Effector memory CD8-positive, alpha-beta T cell (primary cell): ENCODE measurements around the gene GPR137C.

Experiments
- ATAC-seq: fragments of 150-1000 bp; cut with Tn5 transposase; replicated peaks from 2 replicates; pipeline ENCODE4 v1.10.0; 2021; ENCODE audit warnings: mild to moderate bottlenecking, moderate library complexity
- DNase-seq, 3 experiments: peaks; one replicate each; pipeline ENCODE4 v3.0.0; 2021
- H3K27ac Mint-ChIP-seq, 2 donors: one replicate each; pipeline ENCODE4 v1.8.0; 2022; ENCODE audit warnings: mild to moderate bottlenecking in 2 of 2, mixed read lengths in 2 of 2, moderate library complexity in 2 of 2
- H3K27me3 Mint-ChIP-seq, 2 donors: one replicate each; pipeline ENCODE4 v1.8.0; 2022; ENCODE audit warnings: mixed read lengths in 2 of 2
- H3K36me3 Mint-ChIP-seq: one replicate; pipeline ENCODE4 v1.8.0; 2022; ENCODE audit warnings: mild to moderate bottlenecking, moderate library complexity, mixed read lengths; ENCODE audit not compliant: insufficient read depth
- H3K4me1 Mint-ChIP-seq, 2 donors: one replicate each; pipeline ENCODE4 v1.8.0; 2022; ENCODE audit warnings: low read depth in 2 of 2, mixed read lengths in 2 of 2
- H3K4me3 Mint-ChIP-seq, 2 donors: one replicate each; pipeline ENCODE4 v1.8.0; 2022; ENCODE audit warnings: mild to moderate bottlenecking in 2 of 2, mixed read lengths in 2 of 2, moderate library complexity in 2 of 2
- H3K9me3 Mint-ChIP-seq, 2 donors: one replicate each; pipeline ENCODE4 v1.8.0; 2022; ENCODE audit warnings: mixed read lengths in 2 of 2

The GPR137C gene

GRCh38 chr14:52656905-52657304, 104.3 kb downstream of the GPR137C start:
- no peaks in the 10 kb centered on the region for H3K4me1 Mint-ChIP-seq
- H3K4me3 Mint-ChIP-seq, result no peak overlapping the region
- no peaks in the 10 kb centered on the region for H3K27me3 Mint-ChIP-seq
- ATAC-seq, result no peak
- peaks cover 45% of the 10 kb centered on the region for H3K36me3 Mint-ChIP-seq
- H3K27ac Mint-ChIP-seq, result peak overlapping the region in 1 of 2 donors; percentile 56
- no peak for DNase-seq
- H3K9me3 Mint-ChIP-seq, result no peaks in the 10 kb centered on the region

- no peaks in the 10 kb centered on the region for H3K9me3 Mint-ChIP-seq
- peaks cover 51% of the 10 kb centered on the region for H3K36me3 Mint-ChIP-seq
- DNase-seq, result no peak
- no peaks in the 10 kb centered on the region for H3K4me1 Mint-ChIP-seq
- H3K27me3 Mint-ChIP-seq, result no peaks in the 10 kb centered on the region
- H3K4me3 Mint-ChIP-seq, result no peak overlapping the region
- no peak overlapping the region for H3K27ac Mint-ChIP-seq
- ATAC-seq, result no peak
These were observed 107.7 kb downstream of the GPR137C start for GRCh38 chr14:52660325-52660724.

- H3K27ac Mint-ChIP-seq, result no peak overlapping the region
- DNase-seq, result no peak
- no peaks in the 10 kb centered on the region for H3K9me3 Mint-ChIP-seq
- H3K4me1 Mint-ChIP-seq, result no peaks in the 10 kb centered on the region
- no peak overlapping the region for H3K4me3 Mint-ChIP-seq
- no peaks in the 10 kb centered on the region for H3K27me3 Mint-ChIP-seq
- no peak for ATAC-seq
- peaks cover 50% of the 10 kb centered on the region for H3K36me3 Mint-ChIP-seq
These were observed 108.2 kb downstream of the GPR137C start for GRCh38 chr14:52660832-52661231.

GRCh38 chr14:52661314-52661713, 108.7 kb downstream of the GPR137C start:
- Mint-ChIP-seq H3K4me1 (no peaks in the 10 kb centered on the region), H3K4me3 (no peak overlapping the region), H3K36me3 (peaks cover 50% of the 10 kb centered on the region), H3K9me3 (no peaks in the 10 kb centered on the region), H3K27me3 (no peaks in the 10 kb centered on the region), H3K27ac (no peak overlapping the region)
- DNase-seq, result no peak
- ATAC-seq, result no peak

- Mint-ChIP-seq H3K9me3 (no peaks in the 10 kb centered on the region), H3K27me3 (no peaks in the 10 kb centered on the region), H3K36me3 (peaks cover 45% of the 10 kb centered on the region), H3K4me1 (no peaks in the 10 kb centered on the region), H3K4me3 (no peak overlapping the region), H3K27ac (no peak overlapping the region)
- DNase-seq (no peak), ATAC-seq (no peak)
These were observed 111.2 kb downstream of the GPR137C start for GRCh38 chr14:52663850-52664249.

DNA sequence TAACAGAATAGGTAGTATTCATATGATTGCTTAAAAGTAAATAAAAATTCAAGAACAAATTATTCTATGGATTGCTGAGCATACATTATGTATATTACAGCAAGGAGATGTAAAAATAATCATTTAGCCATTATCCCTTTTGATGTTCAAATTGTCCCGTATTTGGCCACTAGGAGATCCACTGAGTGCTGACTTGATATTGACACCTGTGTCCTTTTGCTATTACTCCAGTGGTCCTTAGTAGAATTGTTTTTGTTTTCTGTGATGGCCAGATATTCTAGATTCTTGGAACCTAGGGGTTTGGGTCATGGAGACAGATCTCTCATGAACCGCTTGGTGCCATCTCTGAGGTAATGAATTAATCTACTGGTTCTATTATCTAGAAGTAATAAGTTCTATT, 126.0 kb downstream of the GPR137C start:
- H3K27ac Mint-ChIP-seq, result peak overlapping the region; percentile 2 to 89
- peaks cover 3 to 5% of the 10 kb centered on the region in 2 donors for H3K4me1 Mint-ChIP-seq
- peaks cover 65% of the 10 kb centered on the region for H3K36me3 Mint-ChIP-seq
- peak; percentile 66 for ATAC-seq
- DNase-seq, result peak in 1 of 3 experiments; percentile 10
- no peaks in the 10 kb centered on the region for H3K9me3 Mint-ChIP-seq
- H3K27me3 Mint-ChIP-seq, result no peaks in the 10 kb centered on the region
- H3K4me3 Mint-ChIP-seq, result no peak overlapping the region

- Mint-ChIP-seq H3K4me3 (no peak overlapping the region), H3K27ac (peak overlapping the region; percentile 60 to 84), H3K27me3 (no peaks in the 10 kb centered on the region), H3K36me3 (peaks cover 25% of the 10 kb centered on the region), H3K4me1 (peaks cover 38 to 41% of the 10 kb centered on the region in 2 donors), H3K9me3 (no peaks in the 10 kb centered on the region)
- no peak for ATAC-seq
- DNase-seq, result no peak
These were observed 131.4 kb downstream of the GPR137C start for GRCh38 chr14:52683985-52684520.

DNA sequence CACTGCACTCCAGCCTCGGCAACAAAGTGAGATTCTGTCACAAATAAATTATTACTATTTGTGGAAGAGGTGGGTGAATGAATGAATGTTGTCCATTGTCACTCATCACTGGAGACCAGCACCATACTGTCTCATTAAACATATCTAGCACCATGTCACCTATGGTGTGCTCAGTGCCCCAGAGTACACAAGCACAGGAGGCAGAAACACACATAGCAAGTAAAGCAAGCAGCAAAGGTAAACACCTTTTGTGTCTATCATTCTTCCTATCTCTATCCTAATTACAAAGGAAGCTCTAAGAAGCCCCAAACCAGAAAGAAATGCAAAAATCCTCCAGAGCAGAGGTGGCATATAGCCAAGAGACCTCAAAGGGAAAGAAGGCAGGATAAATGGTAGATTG, 133.5 kb downstream of the GPR137C start:
- Mint-ChIP-seq H3K4me1 (peaks cover 47% of the 10 kb centered on the region in 2 donors), H3K9me3 (no peaks in the 10 kb centered on the region), H3K4me3 (peak overlapping the region in 1 of 2 donors; percentile 43), H3K36me3 (peaks cover 13% of the 10 kb centered on the region), H3K27me3 (no peaks in the 10 kb centered on the region), H3K27ac (peak overlapping the region; percentile 44 to 84)
- ATAC-seq (no peak), DNase-seq (no peak)
